HG03565 (cell line): Measurements from ENCODE around the gene SLC5A4.
"Not testable (repeated sequence)": the region's sequence is repeated elsewhere in the genome, so short reads cannot be mapped to it uniquely, and the experiment has no call there.

ENCODE experiments used
- ATAC-seq: cut with Tn5 transposase; IDR thresholded peaks from one replicate; pipeline ENCODE4 v1.9.1; 2021; ENCODE audit warnings: mild to moderate bottlenecking, moderate library complexity; ENCODE audit not compliant: unreplicated experiment

SLC5A4 gene

DNA sequence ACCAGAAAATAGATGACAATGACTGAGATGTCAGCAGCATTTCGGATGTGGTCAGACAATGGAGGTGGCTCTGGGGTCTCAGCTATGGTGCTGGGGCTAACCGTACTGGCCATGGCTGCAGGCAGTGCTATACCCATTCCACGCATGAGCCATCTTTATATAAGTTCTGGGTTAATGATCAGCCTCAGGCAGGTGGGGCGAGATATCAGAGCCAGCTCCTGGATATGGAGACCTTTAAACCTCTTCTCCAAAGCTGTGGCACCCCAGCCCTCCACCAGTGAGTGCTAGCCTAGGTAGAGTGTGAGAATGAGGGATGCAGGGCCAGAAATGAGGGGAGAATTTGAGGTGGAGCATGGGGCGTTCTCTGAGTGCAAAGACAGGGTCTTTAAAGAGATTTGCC, at the start of gene SLC5A4:
SLC5A4 (minus strand) TSS at position 131 of the 400 bp plus-strand sequence; CDS start at position 113, 18 bp downstream.
- ATAC-seq: no peak

DNA sequence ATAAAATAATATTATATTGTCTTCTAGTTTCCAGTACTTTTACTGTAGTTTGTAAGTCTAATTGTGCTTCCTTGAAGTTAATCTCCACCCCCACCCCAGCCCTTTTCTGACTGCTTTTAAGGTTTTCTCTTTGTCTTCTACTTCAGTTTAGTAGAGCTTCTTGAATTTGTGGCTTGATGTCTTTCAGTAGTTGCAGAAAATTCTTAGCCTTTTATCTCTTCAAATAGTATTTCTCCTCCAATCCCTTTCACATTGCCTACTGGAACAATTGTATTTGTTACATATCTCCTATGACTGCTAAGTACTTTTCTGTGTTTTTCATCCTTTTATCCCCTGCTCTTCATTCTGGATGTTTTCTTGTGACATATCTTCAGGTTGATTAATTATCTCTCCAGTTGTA, 38.8 kb upstream of the SLC5A4 start:
- ATAC-seq: not testable (repeated sequence)

DNA sequence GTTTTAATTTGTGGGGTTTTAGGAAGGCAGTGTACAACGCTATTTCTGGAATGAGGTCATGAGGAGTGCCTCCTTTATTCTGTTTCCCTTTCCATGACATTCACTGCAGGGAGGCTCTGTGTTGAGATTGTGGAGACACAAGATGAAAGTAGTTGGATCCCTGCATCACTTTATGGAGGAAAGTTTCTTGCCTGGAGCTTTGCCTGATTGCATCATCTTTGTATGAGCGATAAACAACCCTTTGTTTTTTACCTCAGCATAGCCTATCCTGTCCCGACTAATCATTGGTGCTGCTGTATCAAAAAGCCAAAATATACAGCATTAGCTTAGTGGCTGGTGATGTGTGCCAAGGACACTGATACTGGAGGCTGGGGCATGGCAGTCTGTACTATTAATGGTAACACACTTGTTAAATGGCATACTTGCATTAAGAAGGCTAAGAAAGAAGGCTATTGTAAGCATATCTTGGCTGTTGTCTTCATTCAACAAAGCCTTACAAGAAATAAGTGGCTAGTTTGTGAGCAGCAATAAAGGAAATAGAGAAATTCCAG, 31.2 kb upstream of the SLC5A4 start:
- ATAC-seq: no peak

DNA sequence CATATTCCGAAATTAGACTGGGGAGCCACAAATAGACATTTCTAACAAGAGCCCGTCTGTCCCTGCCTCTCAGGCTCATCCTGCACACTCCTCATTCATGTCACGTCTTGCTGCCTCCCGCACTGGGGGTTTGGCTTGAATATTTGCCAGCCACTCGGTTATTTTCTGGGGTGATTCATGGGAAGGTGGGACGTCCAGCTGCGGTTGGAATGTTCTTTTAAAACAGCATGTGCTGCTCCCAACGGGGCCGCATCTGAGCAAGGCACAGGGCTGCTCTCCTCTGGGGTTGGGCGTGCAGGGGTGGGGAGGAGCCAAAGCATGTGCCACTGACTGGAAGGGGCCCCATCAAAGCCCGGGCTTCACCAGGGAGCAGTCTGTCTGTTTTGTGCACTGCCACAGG, 25.9 kb upstream of the SLC5A4 start:
- ATAC-seq: no peak

DNA sequence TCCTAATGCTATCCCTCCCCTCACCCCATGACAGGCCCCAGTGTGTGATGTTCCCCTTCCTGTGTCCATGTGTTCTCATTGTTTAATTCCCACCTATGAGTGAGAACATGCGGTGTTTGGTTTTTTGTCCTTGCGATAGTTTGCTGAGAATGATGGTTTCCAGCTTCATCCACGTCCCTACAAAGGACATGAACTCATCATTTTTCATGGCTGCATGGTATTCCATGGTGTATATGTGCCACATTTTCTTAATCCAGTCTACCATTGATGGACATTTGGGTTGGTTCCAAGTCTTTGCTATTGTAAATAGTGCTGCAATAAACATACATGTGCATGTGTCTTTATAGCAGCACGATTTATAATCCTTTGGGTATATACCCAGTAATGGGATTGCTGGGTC, 20.2 kb upstream of the SLC5A4 start:
- ATAC-seq: not testable (repeated sequence)

DNA sequence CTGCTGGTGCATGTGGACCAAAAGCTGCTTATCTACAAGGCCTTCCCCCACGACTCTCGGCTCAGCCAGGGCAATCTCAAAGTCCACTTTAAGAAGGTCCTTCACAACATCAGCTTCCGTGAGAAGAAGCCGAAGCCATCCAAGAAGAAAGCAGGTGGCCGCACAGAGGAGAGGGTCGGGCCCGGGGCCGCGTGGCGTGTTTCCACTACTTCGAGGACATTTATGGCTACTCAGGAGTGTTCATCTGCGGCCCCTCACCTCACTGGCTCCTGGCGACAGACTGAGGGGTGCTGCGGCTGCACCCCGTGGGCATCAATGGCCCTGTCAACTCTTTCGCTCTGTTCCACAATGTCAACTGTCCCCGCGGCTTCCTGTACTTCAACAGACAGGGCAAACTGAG, 16.2 kb upstream of the SLC5A4 start:
- no peak for ATAC-seq

DNA sequence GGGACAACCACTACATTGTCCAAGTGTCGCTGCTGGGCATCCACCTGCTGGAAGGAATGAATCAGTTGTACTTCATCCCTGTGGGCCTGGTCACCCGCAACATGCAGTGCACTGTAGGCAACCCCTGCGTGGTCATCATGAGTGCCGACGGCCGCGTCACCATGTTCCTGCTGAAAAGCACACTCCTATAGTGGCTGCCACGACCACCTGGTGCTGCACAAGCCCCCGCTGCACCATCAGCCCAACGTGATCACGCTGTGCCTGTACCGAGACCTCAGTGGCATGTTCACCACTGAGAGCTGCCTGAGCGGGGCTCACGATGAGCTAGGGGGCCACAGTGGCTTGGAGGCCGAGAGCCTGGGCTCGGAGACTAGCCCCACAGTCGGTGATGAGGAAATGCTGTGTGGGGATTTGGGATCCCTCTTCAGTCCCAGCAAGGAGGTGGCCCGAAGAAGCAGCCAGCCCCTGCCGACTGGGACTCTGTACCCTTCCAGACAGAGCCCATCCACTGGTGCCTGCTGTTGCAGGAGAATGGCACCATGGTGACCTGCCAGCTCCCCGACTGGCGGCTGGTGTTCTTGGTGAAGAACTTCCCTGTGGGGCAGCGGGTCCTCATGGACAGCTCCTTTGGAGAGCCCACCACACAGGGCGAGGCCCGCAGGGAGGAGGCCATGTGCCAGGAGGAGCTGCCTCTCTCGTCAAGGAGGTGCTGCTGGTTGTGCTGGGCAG, 15.7 kb upstream of the SLC5A4 start:
- no peak for ATAC-seq

DNA sequence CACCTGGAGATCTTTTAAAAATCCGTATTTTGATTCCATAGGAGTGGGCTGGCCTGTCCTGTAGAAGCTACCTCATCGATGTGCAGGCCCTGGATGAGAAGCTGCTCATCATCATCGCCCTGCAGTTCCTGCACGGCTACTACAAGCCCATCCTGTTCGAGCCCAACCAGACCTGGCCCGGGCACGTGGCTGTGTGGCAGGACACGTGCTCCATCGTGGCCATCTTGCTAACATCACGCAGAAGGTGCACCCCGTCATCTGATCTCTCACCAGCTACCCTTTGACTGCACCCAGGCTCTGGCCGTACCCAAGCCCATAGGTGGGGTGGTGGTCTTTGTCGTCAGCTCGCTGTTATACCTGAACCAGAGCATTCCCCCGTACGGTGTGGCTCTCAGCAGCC, 14.2 kb upstream of the SLC5A4 start:
- no peak for ATAC-seq

DNA sequence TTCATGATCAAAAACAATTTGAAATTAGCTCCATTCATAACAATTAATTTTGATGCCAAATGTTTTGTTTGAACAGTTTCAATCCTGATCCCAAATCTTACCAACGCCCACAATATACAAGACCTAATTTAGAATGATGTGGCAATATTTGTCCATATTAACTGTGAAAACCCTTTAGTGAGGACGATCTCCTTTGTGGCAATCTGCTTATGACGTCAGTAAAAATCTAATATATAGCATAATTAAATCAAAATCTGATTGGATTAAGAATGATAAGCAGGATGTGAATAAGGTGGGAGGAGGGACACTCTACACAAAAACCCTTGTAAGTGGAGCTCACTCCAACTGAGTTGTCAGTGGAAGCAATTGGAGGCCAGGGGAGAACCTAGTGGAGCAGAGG, 11.9 kb upstream of the SLC5A4 start:
- no peak for ATAC-seq

DNA sequence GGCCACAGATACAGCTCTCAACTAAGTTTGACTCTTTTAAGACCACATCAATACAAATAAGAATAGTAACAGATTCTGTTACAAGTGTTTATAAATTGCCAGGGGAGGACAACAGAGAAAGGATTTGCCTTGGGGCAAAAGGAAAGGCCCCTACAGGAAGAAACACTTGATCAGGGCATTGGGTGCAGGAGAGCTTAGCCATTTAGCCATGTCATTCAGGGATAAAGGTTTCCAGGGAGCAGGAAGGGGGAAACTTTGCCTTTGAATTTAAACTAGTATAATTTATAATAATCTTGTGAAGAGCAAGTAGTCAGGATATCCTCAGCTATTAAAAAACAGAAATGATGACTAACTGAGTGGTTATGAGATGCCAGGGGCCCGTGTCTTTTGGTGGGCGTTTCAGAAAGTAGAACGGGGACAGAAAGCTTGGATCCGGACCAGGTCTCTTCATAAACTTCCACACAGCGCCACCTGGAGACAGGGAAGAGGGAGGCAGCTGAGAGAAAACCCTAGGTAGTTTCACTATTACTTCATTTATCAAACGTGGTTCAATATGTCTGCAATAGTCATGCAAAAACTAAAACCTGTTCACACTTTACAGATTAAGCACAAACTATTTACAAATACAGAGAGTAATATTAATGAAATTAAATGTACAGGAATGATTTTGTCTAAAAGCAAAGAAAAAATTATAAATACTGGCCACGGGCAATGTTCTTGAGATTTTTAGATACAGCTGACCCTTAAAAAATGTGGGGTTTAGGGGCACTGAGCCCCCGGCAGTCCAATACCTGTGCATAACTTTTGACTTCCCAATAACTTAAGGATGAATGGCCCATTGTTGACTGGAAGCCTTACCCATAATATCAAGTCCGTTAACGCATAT, 11.0 kb upstream of the SLC5A4 start:
- ATAC-seq: no peak

DNA sequence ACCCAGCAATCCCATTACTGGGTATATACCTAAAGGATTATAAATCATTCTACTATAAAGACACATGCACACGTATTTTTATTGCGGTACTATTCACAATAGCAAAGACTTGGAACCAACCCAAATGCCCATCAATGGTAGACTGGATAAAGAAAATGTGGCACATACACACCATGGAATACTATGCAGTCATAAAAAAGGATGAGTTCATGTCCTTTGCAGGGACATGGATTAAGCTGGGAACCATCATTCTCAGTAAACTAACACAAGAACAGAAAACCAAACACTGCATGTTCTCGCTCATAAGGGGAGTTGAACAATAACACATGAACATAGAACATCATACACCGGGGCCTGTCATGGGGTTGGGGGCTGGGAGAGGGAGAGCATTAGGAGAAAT, 8.5 kb upstream of the SLC5A4 start:
- not testable (repeated sequence) for ATAC-seq

DNA sequence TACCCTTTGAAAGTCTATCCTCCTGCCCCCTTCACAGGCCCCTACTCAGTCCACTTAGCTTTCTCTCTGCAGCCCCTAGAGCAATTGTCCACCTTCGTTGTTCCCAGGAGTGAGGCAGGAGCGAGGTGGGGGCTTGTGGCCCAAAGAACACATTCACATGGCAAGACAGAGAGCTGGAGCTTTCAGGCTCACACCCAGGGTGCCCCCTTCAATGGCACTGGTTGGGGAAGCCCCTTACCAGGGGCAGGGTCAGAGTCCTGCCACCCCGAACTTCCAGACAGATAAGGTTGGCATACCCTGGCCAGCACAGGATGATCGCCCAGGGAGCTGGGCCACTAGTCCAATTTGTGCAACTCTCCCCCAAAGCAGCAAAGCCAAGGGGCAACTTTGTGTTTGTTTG, 6.2 kb upstream of the SLC5A4 start:
- no peak for ATAC-seq

DNA sequence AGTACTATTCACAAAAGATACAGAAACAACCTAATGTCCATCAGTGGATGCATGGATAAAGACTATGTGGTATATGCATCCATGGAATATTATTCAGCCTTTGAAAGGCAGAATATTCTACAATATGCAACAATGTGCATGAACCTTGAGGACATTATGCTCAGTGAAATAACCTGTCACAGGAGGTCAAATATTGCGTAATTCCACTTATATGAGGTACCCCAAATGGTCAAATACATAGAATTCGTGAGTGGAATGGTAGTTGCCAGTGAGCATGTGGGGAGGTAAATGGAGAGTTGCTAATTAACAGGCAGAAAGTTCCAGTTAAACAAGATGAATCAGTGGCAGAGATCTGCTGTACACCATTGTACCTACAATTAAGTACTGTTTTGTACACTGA, 3.6 kb upstream of the SLC5A4 start:
- no peak for ATAC-seq

DNA sequence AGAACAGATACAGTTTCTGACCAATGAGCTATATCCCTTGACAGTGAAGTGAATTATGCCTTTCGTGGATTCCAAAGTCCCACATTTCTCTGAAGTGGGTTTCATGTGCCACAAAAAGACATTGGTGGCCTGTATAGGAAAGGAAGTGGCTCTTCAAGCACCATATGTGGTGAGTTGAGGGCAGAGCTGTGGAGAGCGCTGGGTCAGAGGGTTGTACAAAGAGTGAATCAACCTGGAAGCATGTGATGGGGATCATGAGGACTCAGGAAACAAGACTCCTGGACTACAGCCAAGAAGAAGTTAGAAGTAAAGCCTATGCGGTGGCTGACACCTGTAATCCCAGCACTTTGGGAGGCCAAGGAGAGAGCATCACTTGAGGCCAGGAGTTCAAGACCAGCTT, 579 bp upstream of the SLC5A4 start:
- ATAC-seq: no peak

DNA sequence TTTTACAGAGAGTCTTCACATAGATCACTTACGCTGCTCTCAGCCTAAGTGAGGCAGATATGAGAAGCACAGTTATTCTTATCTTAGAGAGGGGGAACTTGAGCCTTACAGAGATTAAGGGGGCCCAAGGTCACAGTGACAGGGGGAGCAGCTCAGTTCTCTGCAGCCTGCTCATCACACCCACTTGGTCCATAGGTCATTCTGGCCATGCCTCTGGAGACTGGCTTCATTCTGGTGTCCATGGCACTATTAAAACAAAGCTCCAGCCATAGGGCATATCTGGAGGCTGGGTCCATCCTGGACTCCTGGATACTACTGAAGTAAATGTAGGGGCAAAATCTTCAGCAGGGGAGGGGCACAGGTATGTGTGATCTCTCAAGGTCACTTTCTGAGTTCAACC, 5.9 kb downstream of the SLC5A4 start:
- no peak for ATAC-seq

DNA sequence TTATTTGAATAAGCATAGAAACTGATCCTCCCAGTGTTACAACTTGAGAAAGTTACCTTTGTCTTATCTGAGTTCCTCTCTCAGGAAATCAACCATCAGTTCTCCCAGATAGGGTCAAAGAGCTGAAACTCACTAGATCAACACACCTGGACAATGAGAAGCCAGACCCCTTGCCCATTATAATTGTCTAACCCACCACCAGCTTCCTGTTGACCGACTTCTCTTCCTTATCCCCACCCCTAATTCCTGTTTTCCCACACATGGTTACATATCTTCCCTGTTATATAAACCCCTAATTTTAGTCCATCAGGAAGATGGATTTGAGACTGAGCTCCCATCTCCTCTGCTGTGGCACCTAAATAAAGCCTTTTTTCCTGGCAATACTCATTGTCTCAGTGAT, 6.9 kb downstream of the SLC5A4 start:
- no peak for ATAC-seq

DNA sequence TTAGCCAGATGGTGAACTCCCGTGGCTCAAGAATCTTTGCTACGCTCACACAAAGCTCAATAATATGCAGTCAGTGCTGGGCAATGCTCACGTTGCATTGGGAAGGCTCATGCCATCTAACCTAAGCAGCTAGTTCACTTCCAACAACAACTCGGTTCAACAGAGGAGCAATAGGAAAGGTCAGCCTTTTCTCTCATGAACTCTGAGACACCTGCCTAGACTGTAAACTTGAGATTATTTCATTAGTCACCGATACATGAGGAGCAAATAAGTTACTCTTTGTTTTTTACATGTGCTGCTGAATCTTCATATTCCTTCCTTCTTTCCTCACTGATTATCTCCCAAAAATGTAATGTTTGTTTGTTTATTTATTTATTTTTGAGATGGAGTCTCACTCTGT, 9.0 kb downstream of the SLC5A4 start:
- ATAC-seq: no peak

DNA sequence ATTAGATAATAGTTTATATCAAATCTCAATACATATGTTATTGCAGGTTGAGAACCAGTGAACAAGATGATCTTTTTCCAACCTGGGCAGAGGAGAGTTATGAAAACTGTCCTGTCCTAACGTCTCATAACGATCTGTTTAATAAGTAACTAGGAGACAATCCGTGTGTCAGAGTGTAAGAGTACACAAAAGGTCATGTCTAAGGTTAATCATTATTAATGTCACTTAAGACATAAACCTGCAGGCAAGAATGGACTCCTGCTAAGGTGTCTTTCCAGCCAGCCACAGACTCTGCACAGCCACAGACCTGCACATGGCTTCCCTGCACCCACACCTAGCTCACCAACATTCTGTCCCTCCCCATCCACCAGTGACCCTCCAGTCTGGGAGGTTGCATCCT, 10.1 kb downstream of the SLC5A4 start:
- ATAC-seq: no peak

DNA sequence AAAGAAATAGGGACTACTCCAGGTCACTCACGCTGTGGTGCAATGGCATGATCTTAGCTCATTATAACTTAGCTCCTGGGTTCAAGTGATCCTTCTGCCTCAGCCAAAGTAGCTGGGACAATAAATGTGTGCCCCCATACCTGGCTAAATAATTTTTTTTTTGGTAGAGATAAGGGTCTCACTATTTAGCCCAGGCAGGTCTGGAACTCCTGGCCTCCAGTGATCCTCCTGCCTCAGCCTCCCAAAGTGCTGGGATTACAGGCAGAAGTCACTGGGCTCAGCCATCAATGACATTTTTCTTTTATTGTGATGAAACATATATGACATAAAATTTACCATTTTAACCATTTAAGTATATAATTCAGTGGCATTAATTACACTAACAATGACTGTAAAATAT, 10.6 kb downstream of the SLC5A4 start:
- no peak for ATAC-seq

DNA sequence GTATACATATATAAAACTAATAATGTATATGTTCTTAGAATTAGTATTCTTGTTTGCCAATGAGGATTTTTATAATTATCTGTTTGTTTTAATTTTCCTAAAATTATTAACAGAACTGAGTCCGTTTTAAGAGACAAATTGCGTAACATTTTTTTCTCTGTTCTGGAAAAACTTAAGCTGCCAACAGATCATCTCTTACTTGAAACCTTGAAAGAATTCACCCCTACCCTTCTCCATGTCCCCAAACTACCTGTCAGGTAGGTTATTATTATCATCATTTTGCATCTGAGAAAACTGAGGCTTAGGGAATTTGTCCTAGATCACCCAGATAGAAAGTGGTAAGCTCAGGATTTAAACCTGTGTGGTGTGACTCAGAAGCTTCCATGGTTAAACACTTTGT, 14.7 kb downstream of the SLC5A4 start:
- ATAC-seq: no peak

DNA sequence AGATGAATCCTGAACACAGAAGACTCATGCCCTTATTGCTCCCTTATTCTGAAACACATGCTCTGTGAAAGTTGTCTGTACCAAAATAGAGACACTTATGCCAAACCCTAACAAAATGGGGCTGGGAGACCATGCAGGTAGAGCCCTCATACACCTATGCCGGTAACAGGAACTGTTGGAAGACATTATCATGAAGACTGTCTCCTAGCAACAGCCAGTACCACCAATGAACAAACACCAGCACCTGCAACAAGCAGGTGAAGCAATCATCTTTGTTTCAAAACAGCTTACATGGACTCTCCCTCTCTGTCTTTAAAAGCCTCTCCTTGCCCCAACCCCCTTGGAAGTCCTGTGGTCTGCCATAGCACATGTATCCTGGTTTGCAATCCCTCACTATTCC, 17.2 kb downstream of the SLC5A4 start:
- no peak for ATAC-seq

DNA sequence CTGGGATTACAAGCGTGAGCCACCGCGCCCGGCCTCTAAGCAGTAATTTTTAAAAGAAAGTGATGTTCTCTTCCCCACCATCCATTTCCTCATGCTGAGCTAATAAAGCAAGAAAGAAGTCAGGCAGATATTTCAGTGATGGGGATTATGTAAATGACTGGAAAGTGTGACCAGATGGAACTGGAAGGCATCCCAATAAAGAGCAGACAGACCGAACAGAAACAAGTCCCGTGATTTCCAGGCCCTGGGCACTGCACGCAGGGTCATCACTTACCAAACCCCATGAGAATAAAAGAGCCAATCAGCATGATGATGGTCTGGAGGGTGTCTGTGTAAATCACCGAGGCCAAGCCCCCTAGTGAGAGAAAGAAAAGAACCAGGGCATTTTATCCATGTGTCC, 18.2 kb downstream of the SLC5A4 start:
- no peak for ATAC-seq
